ENCODE data around the gene TMEM89. TPM values are rescaled to one million over a fixed set of nuclear protein-coding genes. Genes with fewer than 3 reads are reported as not detected.
A peak's percentile ranks its signal among the peaks of the same experiment; 100 is the strongest.

The TMEM89 gene
- total RNA-seq, 1 donor = not detected

- no peaks in the 10 kb centered on the region for H3K9me3 ChIP-seq (ENCODE audit: low read depth, low read length)
- H3K79me2 ChIP-seq (ENCODE audit: insufficient read depth, low read length) = peaks cover 6% of the 10 kb centered on the region
- no peak for TF ChIP-seq CTCF (IDR thresholded peaks at IDR 0.05; ENCODE audit: extremely low read depth, low read depth, low read length)
- peaks cover 52% of the 10 kb centered on the region for H3K36me3 ChIP-seq (ENCODE audit: insufficient read depth, low read length)
- peak overlapping the region; percentile 69 for H3K4me2 ChIP-seq (ENCODE audit: insufficient read depth, low read length)
- H3K4me1 ChIP-seq (ENCODE audit: insufficient read depth, low read length) = peaks cover 38% of the 10 kb centered on the region
- peak overlapping the region; percentile 88 for H3K27ac ChIP-seq (ENCODE audit: low read depth, low read length)
- peak; percentile 99 for DNase-seq (ENCODE audit: insufficient read length, low spot score, missing footprints)
- H3K4me3 ChIP-seq (ENCODE audit: insufficient read depth, low read length) = peak overlapping the region; percentile 38
- no peak overlapping the region for H2AFZ ChIP-seq (ENCODE audit: low read length)
- no peaks in the 10 kb centered on the region for H3K27me3 ChIP-seq (ENCODE audit: insufficient read depth, low read length)
- peaks cover 17% of the 10 kb centered on the region for H4K20me1 ChIP-seq (ENCODE audit: insufficient read depth, low read length)
These were observed 23.1 kb downstream of the TMEM89 start for GRCh38 chr3:48598323-48599076.

GRCh38 chr3:48597408-48597800, 24.2 kb downstream of the TMEM89 start:
- Histone ChIP-seq H3K27me3 (ENCODE audit: insufficient read depth, low read length) (no peaks in the 10 kb centered on the region), H3K4me2 (ENCODE audit: insufficient read depth, low read length) (no peak overlapping the region), H3K4me1 (ENCODE audit: insufficient read depth, low read length) (peaks cover 38% of the 10 kb centered on the region), H3K36me3 (ENCODE audit: insufficient read depth, low read length) (peaks cover 42% of the 10 kb centered on the region), H3K27ac (ENCODE audit: low read depth, low read length) (peak overlapping the region; percentile 88), H3K4me3 (ENCODE audit: insufficient read depth, low read length) (no peak overlapping the region), H3K9me3 (ENCODE audit: low read depth, low read length) (no peaks in the 10 kb centered on the region), H2AFZ (ENCODE audit: low read length) (no peak overlapping the region), H4K20me1 (ENCODE audit: insufficient read depth, low read length) (peaks cover 13% of the 10 kb centered on the region), H3K79me2 (ENCODE audit: insufficient read depth, low read length) (peaks cover 6% of the 10 kb centered on the region)
- DNase-seq (ENCODE audit: insufficient read length, low spot score, missing footprints) = peak; percentile 74
- no peak for TF ChIP-seq CTCF (IDR thresholded peaks at IDR 0.05; ENCODE audit: extremely low read depth, low read depth, low read length)

GRCh38 chr3:48596676-48597407, 24.7 kb downstream of the TMEM89 start:
- Histone ChIP-seq H2AFZ (ENCODE audit: low read length) (no peak overlapping the region), H3K4me1 (ENCODE audit: insufficient read depth, low read length) (peaks cover 38% of the 10 kb centered on the region), H3K4me2 (ENCODE audit: insufficient read depth, low read length) (no peak overlapping the region), H3K79me2 (ENCODE audit: insufficient read depth, low read length) (peaks cover 6% of the 10 kb centered on the region), H3K36me3 (ENCODE audit: insufficient read depth, low read length) (peaks cover 39% of the 10 kb centered on the region), H3K27me3 (ENCODE audit: insufficient read depth, low read length) (no peaks in the 10 kb centered on the region), H3K4me3 (ENCODE audit: insufficient read depth, low read length) (no peak overlapping the region), H3K27ac (ENCODE audit: low read depth, low read length) (no peak overlapping the region), H3K9me3 (ENCODE audit: low read depth, low read length) (no peaks in the 10 kb centered on the region), H4K20me1 (ENCODE audit: insufficient read depth, low read length) (peaks cover 13% of the 10 kb centered on the region)
- TF ChIP-seq CTCF (IDR thresholded peaks at IDR 0.05; ENCODE audit: extremely low read depth, low read depth, low read length) = no peak
- peak; percentile 62 for DNase-seq (ENCODE audit: insufficient read length, low spot score, missing footprints)

- peaks cover 6% of the 10 kb centered on the region for H3K79me2 ChIP-seq (ENCODE audit: insufficient read depth, low read length)
- TF ChIP-seq CTCF (IDR thresholded peaks at IDR 0.05; ENCODE audit: extremely low read depth, low read depth, low read length) = no peak
- H3K4me1 ChIP-seq (ENCODE audit: insufficient read depth, low read length) = peaks cover 38% of the 10 kb centered on the region
- peak overlapping the region; percentile 17 for H3K27ac ChIP-seq (ENCODE audit: low read depth, low read length)
- DNase-seq (ENCODE audit: insufficient read length, low spot score, missing footprints) = peak; percentile 73
- no peaks in the 10 kb centered on the region for H3K9me3 ChIP-seq (ENCODE audit: low read depth, low read length)
- H3K27me3 ChIP-seq (ENCODE audit: insufficient read depth, low read length) = no peaks in the 10 kb centered on the region
- no peak overlapping the region for H2AFZ ChIP-seq (ENCODE audit: low read length)
- peaks cover 13% of the 10 kb centered on the region for H4K20me1 ChIP-seq (ENCODE audit: insufficient read depth, low read length)
- H3K4me3 ChIP-seq (ENCODE audit: insufficient read depth, low read length) = no peak overlapping the region
- H3K4me2 ChIP-seq (ENCODE audit: insufficient read depth, low read length) = no peak overlapping the region
- peaks cover 32% of the 10 kb centered on the region for H3K36me3 ChIP-seq (ENCODE audit: insufficient read depth, low read length)
These were observed 25.4 kb downstream of the TMEM89 start for GRCh38 chr3:48596157-48596556.
